Eye (tissue), 1 donor: ENCODE measurements around the gene YPEL3.

Experiments
- DNase-seq: peaks from one replicate; pipeline ENCODE4 v3.0.0-alpha.2; 2015

Gene YPEL3

GRCh38 chr16:30088832-30089624, 7.0 kb downstream of the YPEL3 start:
- no peak for DNase-seq

GRCh38 chr16:30088237-30088831, 7.7 kb downstream of the YPEL3 start:
- DNase-seq: no peak

GRCh38 chr16:30087181-30087898, 8.7 kb downstream of the YPEL3 start:
- no peak for DNase-seq

GRCh38 chr16:30086291-30087140, 9.5 kb downstream of the YPEL3 start:
- no peak for DNase-seq

- DNase-seq: no peak
These were observed 10.2 kb downstream of the YPEL3 start for GRCh38 chr16:30085820-30086219.

- no peak for DNase-seq
These were observed 10.8 kb downstream of the YPEL3 start for GRCh38 chr16:30085247-30085646.

GRCh38 chr16:30084816-30085159, 11.2 kb downstream of the YPEL3 start:
- no peak for DNase-seq

GRCh38 chr16:30084096-30084815, 11.8 kb downstream of the YPEL3 start:
- DNase-seq: no peak

- DNase-seq: no peak
These were observed 12.6 kb downstream of the YPEL3 start for GRCh38 chr16:30083216-30084055.

- DNase-seq: no peak
These were observed 13.4 kb downstream of the YPEL3 start for GRCh38 chr16:30082545-30083090.

GRCh38 chr16:30079480-30079879, 16.5 kb downstream of the YPEL3 start:
- DNase-seq: no peak

- no peak for DNase-seq
These were observed 17.3 kb downstream of the YPEL3 start for GRCh38 chr16:30078744-30079143.

- no peak for DNase-seq
These were observed 18.4 kb downstream of the YPEL3 start for GRCh38 chr16:30077656-30078055.

GRCh38 chr16:30076276-30076791, 19.7 kb downstream of the YPEL3 start:
- no peak for DNase-seq

- DNase-seq: peak; percentile 96
These were observed 20.3 kb downstream of the YPEL3 start, which contains the start of gene PPP4C for GRCh38 chr16:30075503-30076275. Gene PPP4C, plus strand, starts transcription at chr16:30075994. Its CDS starts 384 bp downstream, at chr16:30076378.

GRCh38 chr16:30070490-30070889, 25.5 kb downstream of the YPEL3 start:
- no peak for DNase-seq

- no peak for DNase-seq
These were observed 26.2 kb downstream of the YPEL3 start for GRCh38 chr16:30069611-30070462.

- DNase-seq: no peak
These were observed 27.0 kb downstream of the YPEL3 start for GRCh38 chr16:30068750-30069610.
